Nephron (organoid): Measurements from ENCODE around the gene STEAP1B.

Experiments
- H3K27ac Mint-ChIP-seq, 3 experiments: 2 replicates each; pipeline ENCODE4 v1.8.0; 2020; ENCODE audit warnings: mixed read lengths in 3 of 3, mild to moderate bottlenecking in 2 of 3, moderate library complexity in 1 of 3
- H3K27me3 Mint-ChIP-seq: 2 replicates; pipeline ENCODE4 v1.8.0; 2021; ENCODE audit warnings: low read depth, mild to moderate bottlenecking, moderate library complexity, mixed read lengths
- H3K36me3 Mint-ChIP-seq: 2 replicates; pipeline ENCODE4 v1.8.0; 2020; ENCODE audit warnings: low read depth, mixed read lengths
- H3K4me1 Mint-ChIP-seq: 2 replicates; pipeline ENCODE4 v1.8.0; 2020; ENCODE audit warnings: mixed read lengths
- H3K4me3 Mint-ChIP-seq, 3 experiments: 2 replicates each; pipeline ENCODE4 v1.8.0; 2020; ENCODE audit warnings: mild to moderate bottlenecking in 3 of 3, mixed read lengths in 3 of 3, moderate library complexity in 2 of 3
- H3K9me3 Mint-ChIP-seq: 2 replicates; pipeline ENCODE4 v1.8.0; 2020; ENCODE audit warnings: mixed read lengths
- TF ChIP-seq, protein P1 (sequence below), 3 experiments: fragments of 200-600 bp; sonication (generic); IDR thresholded peaks; one replicate each; pipeline ENCODE4 v1.5.0; 2021; ENCODE audit warnings: antibody characterized with exemption in 3 of 3; ENCODE audit not compliant: unreplicated experiment in 3 of 3

The STEAP1B gene

DNA sequence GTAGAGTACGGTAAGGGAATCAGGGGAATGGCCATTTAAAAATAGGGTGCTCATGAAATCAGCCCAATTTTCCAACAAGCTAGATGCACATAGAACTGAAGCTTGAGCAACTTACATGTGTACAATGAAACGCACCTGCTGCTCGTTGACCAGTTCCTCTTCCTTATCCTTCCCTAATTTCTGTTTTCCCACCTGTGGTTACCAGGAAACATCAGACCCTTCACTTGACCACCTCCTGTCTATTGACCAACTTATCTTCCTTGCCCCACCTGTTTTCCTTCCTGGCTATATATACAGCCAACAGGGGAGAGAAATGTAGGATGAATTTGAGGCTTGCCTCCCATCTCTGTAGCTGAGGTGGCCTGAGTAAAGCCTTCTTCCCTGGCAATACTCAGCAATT lies 105.2 kb downstream of the STEAP1B start:
- TF ChIP-seq, protein P1, sequence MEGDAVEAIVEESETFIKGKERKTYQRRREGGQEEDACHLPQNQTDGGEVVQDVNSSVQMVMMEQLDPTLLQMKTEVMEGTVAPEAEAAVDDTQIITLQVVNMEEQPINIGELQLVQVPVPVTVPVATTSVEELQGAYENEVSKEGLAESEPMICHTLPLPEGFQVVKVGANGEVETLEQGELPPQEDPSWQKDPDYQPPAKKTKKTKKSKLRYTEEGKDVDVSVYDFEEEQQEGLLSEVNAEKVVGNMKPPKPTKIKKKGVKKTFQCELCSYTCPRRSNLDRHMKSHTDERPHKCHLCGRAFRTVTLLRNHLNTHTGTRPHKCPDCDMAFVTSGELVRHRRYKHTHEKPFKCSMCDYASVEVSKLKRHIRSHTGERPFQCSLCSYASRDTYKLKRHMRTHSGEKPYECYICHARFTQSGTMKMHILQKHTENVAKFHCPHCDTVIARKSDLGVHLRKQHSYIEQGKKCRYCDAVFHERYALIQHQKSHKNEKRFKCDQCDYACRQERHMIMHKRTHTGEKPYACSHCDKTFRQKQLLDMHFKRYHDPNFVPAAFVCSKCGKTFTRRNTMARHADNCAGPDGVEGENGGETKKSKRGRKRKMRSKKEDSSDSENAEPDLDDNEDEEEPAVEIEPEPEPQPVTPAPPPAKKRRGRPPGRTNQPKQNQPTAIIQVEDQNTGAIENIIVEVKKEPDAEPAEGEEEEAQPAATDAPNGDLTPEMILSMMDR (IDR thresholded peaks at IDR 0.05; ENCODE audit: unreplicated experiment in 3 of 3), result no peak
- Mint-ChIP-seq H3K27me3 (peaks cover 18% of the 10 kb centered on the region), H3K36me3 (no peaks in the 10 kb centered on the region), H3K9me3 (no peaks in the 10 kb centered on the region), H3K4me3 (no peak overlapping the region), H3K4me1 (peaks cover 6% of the 10 kb centered on the region), H3K27ac (no peak overlapping the region)

DNA sequence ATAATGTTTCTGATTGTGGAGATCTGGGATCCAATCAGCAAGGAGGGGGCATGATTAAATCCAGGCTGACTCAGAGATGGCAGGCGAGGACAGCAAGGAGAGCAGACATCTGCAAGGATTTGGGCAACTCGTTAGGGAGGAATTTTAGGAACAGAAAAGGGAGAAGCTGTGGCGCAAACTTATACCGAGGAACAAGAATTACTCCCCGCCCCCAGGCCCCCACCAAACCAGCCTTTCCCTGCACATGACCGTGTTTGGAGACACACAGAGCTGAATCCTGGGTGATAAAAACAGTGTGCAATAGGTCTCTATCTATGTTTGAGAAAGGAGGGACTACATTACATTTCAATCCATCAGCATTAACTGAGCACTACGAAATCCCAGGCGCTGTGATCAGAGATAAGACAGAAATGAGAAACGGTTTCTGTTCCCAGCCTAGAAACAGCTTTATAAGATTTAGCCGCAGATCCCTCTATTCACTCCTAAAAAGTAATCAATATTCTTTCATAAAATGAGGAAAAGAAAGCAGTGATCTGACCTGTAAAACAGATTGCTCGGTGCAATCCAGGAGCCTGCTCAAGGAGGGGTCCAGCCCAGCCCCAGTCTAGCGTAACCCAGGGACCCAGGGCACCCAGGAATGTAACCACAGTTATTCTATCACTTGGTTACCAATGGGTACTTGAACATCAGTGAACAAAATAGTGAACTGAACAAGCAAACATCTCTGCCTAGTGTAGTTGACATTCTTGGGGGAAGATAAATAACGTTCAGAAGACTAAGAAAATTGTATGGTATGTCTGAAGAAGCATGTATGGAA lies 105.9 kb downstream of the STEAP1B start:
- no peak overlapping the region for H3K4me3 Mint-ChIP-seq
- H3K4me1 Mint-ChIP-seq, result peaks cover 6% of the 10 kb centered on the region
- TF ChIP-seq, protein P1 (IDR thresholded peaks at IDR 0.05; ENCODE audit: unreplicated experiment in 3 of 3), result no peak
- no peaks in the 10 kb centered on the region for H3K36me3 Mint-ChIP-seq
- H3K27me3 Mint-ChIP-seq, result peaks cover 17% of the 10 kb centered on the region
- no peaks in the 10 kb centered on the region for H3K9me3 Mint-ChIP-seq
- no peak overlapping the region for H3K27ac Mint-ChIP-seq

DNA sequence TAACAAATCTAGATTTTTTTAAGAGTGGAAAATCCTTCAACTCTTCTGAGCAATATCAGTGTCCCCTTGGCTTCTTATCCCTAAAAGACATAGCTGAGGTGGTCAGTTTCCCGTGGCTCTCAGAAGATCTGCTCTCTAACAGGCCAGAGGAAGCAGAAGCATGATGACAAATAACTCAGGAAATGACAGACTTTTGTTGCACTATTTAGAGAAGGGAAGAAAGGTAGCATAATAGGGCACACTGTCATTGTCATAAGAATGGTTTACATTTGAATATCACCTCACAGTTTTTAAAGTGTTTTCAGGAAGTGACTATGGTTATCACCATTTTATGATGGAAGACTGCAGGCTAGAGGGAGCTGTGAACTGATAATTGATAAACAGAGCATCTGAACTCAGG lies 109.5 kb downstream of the STEAP1B start:
- H3K27ac Mint-ChIP-seq, result no peak overlapping the region
- H3K4me1 Mint-ChIP-seq, result peaks cover 6% of the 10 kb centered on the region
- TF ChIP-seq, protein P1 (IDR thresholded peaks at IDR 0.05; ENCODE audit: unreplicated experiment in 3 of 3), result no peak
- H3K9me3 Mint-ChIP-seq, result no peaks in the 10 kb centered on the region
- H3K36me3 Mint-ChIP-seq, result no peaks in the 10 kb centered on the region
- peaks cover 8% of the 10 kb centered on the region for H3K27me3 Mint-ChIP-seq
- no peak overlapping the region for H3K4me3 Mint-ChIP-seq

DNA sequence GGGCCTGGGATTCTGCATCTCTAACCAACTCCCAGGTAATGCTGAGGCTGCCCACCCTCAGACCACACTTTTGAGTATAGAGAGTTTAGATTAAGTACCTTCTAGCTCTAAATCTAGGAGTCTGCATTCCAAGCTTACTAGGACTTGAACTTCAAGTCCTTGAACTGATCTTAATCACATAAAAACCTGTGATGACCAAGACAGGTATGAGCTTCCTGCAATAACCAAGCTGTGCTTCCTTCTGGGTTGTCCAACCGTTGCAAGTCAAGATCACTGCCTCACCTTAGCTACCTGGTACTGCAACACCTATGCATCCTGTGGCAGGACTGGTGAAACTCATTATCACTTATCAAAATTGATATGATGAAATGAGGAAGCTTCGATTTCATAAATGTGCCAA lies 110.1 kb downstream of the STEAP1B start:
- H3K4me1 Mint-ChIP-seq, result peaks cover 6% of the 10 kb centered on the region
- H3K27ac Mint-ChIP-seq, result no peak overlapping the region
- no peak overlapping the region for H3K4me3 Mint-ChIP-seq
- no peaks in the 10 kb centered on the region for H3K36me3 Mint-ChIP-seq
- H3K9me3 Mint-ChIP-seq, result no peaks in the 10 kb centered on the region
- TF ChIP-seq, protein P1 (IDR thresholded peaks at IDR 0.05; ENCODE audit: unreplicated experiment in 3 of 3), result no peak
- H3K27me3 Mint-ChIP-seq, result peaks cover 5% of the 10 kb centered on the region

DNA sequence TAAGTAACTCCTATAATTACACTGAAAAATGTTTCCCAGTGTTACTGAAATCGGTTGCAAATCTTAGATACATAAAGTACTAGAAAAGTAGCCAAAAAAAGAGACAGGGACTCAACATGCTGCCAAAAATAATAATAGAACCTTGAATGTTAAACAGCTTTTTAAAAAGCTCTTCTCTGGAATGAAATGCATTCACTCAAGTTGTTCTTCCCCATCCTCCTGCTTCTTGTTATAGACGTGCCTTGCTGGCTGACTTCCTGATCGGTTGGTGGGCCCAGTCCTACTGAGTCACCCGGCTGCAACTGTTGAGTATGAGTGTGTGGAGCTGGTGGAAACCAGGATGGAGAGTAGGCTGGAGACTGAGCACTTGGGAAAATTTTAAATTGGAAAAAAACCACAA lies 112.4 kb downstream of the STEAP1B start:
- Mint-ChIP-seq H3K4me1 (peaks cover 6% of the 10 kb centered on the region), H3K36me3 (no peaks in the 10 kb centered on the region), H3K27me3 (no peaks in the 10 kb centered on the region), H3K4me3 (no peak overlapping the region), H3K27ac (peak overlapping the region; percentile 67 to 78 (median 75)), H3K9me3 (no peaks in the 10 kb centered on the region)
- TF ChIP-seq, protein P1 (IDR thresholded peaks at IDR 0.05; ENCODE audit: unreplicated experiment in 3 of 3), result no peak

DNA sequence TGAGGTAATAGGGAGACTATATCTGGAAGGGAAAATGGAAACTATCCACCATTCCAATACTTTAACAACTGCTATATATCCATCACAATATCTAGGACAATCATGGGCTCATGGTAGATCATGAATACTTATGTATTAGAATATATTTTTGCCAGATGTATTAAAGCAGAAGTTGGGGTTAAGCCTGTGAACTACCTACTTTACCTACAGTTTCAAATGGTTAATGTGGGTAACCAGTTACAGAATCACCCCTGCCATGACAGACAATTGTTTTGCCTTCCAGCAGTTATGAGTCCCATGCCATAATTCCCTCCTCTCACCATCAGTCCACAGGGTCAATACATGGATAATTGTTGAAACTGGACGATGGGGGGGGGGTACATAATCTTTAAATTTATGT lies 113.1 kb downstream of the STEAP1B start:
- no peak overlapping the region for H3K27ac Mint-ChIP-seq
- H3K27me3 Mint-ChIP-seq, result no peaks in the 10 kb centered on the region
- no peaks in the 10 kb centered on the region for H3K9me3 Mint-ChIP-seq
- H3K36me3 Mint-ChIP-seq, result no peaks in the 10 kb centered on the region
- TF ChIP-seq, protein P1 (IDR thresholded peaks at IDR 0.05; ENCODE audit: unreplicated experiment in 3 of 3), result no peak
- no peak overlapping the region for H3K4me3 Mint-ChIP-seq
- H3K4me1 Mint-ChIP-seq, result peaks cover 6% of the 10 kb centered on the region
